ENCODE results near the gene MEF2C.

MEF2C gene

DNA sequence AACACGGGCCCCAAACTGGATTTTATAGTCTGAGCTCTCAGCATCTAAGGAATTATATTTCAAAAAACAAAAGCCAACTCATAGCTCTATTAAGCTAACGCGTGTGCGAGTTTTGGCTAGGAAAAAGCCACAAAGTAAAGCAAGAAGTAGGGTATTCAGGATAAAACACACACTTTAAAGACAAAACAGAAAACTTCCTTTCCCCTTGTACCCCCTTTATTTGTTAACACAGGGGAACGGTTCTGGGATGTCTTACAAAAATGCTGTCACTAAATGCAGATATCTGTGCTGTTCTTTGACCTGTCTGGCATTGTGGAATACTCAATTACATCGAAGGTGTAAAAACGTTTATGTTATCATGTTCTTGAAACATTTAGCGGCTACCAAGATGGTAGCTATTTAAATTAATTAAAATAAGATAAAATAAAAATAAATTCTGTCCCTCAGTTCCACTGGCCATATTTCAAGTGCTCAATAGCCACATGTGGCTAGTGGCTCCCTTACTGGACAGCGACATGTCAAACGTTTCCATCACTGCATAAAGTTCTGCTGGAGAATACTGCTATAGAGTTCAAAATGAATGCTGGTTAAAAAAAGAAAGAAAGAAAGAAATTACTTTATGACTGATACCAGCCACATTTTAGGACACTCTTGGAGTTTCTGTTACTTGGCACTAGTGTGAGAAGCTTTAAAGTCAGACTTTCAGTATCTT, 7.2 kb upstream of the MEF2C start:
- TF ChIP-seq CTCF (IDR thresholded peaks at IDR 0.05; ENCODE audit: extremely low read depth, missing control alignments), result no peak
- DNase-seq (ENCODE audit: low spot score), result no peak

- TF ChIP-seq CTCF (IDR thresholded peaks at IDR 0.05; ENCODE audit: extremely low read depth, missing control alignments), result no peak
- DNase-seq (ENCODE audit: low spot score), result peak; percentile 47
Observed at GRCh38 chr5:88889189-88890069, 6.4 kb upstream of the MEF2C start.

DNA sequence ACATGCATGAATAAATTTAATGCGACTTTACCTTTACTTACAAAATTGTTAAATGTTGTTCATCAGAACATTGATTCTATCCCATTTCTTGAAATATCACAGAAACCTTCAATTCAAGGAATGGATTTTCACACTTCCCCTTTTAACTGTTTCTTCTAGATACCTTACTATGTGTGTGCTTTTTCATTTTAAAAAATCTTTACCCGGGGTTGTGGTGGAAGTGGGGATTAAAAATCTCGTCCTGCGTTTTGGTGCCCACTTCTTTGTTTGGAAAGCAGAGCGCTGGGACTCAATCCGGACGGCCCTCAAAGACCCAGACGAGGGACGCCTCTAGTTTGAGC, 5.8 kb upstream of the MEF2C start:
- peak; percentile 18 for DNase-seq (ENCODE audit: low spot score)
- TF ChIP-seq CTCF (IDR thresholded peaks at IDR 0.05; ENCODE audit: extremely low read depth, missing control alignments), result no peak

DNA sequence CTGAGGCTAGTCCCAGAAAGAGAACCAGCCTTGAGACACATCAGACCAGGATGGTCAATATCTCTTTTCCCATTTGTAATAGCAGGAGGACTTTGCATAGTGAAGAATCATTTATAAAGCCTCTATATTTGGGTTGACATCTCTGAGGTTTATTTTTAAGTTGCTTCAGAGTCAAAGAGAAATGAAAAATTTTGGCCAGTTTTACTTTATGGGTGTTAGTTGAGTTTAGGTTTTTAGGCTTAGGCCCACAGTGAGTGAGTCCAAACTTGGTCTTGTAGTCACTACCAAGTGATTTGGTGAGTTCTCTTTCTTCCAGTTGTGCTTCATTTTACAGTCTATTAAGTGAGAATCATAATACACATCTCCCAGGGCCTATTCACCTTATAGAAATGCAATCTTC, 5.3 kb upstream of the MEF2C start:
- TF ChIP-seq CTCF (IDR thresholded peaks at IDR 0.05; ENCODE audit: extremely low read depth, missing control alignments), result no peak
- no peak for DNase-seq (ENCODE audit: low spot score)

DNA sequence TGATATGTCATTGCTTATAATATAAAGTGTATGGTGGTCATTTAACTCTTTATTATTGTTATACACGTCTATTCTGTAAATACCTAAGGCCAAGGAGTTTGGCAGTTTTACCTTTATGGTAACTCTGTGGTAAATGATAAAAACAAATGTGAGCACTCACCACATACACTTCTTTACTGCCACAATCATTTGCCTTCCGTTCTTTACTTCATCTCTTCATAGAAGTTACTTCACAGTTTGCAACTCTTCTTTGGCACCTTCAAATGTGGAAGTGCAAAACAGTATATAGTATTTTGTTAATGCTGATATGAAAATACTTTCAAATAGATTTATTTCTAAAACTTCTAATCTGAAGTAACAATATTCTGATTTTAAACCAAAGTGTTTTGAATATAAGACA, 4.4 kb upstream of the MEF2C start:
- no peak for DNase-seq (ENCODE audit: low spot score)
- TF ChIP-seq CTCF (IDR thresholded peaks at IDR 0.05; ENCODE audit: extremely low read depth, missing control alignments), result no peak

GRCh38 chr5:88886746-88887341, 3.9 kb upstream of the MEF2C start:
- TF ChIP-seq CTCF (IDR thresholded peaks at IDR 0.05; ENCODE audit: extremely low read depth, missing control alignments), result no peak
- DNase-seq (ENCODE audit: low spot score), result peak; percentile 26

- TF ChIP-seq CTCF (IDR thresholded peaks at IDR 0.05; ENCODE audit: extremely low read depth, missing control alignments), result no peak
Observed at GRCh38 chr5:88886252-88886651, 3.3 kb upstream of the MEF2C start.

More at GRCh38 chr5:88886252-88886651, 3.3 kb upstream of the MEF2C start:
- peak; percentile 18 for DNase-seq (ENCODE audit: low spot score)
